HL-60 (cell line): ENCODE data around the gene RER1.

Experiments
- DNase-seq, 2 experiments: peaks; one replicate each; pipeline ENCODE4 v3.0.0-alpha.2; 2010 to 2020; ENCODE audit warnings: low read depth in 1 of 2, low spot score in 1 of 2
- H3K27ac ChIP-seq: fragments of 250-450 bp; sonication (Bioruptor Pico); replicated peaks from 2 replicates; pipeline ENCODE4 v1.5.1; 2020; ENCODE audit warnings: mild to moderate bottlenecking, moderate library complexity
- H3K27me3 ChIP-seq: fragments of 250-450 bp; sonication (Bioruptor Pico); 2 replicates; pipeline ENCODE4 v1.5.1; 2021; ENCODE audit warnings: mild to moderate bottlenecking, moderate library complexity; ENCODE audit not compliant: insufficient read depth, poor library complexity, severe bottlenecking
- H3K4me3 ChIP-seq: replicated peaks from 2 replicates; pipeline ENCODE4 v1.5.1; 2011; ENCODE audit warnings: mild to moderate bottlenecking, control low read depth, low read length; ENCODE audit not compliant: insufficient read depth
- GABPA ChIP-seq: IDR thresholded peaks from 2 replicates; pipeline ENCODE4 v1.6.1; 2012; ENCODE audit warnings: low read depth
- POLR2AphosphoS5 ChIP-seq: IDR thresholded peaks from 2 replicates; pipeline ENCODE4 v1.6.1; 2012; ENCODE audit warnings: low read depth
- SPI1 ChIP-seq: IDR thresholded peaks from 2 replicates; pipeline ENCODE4 v1.6.1; 2012; ENCODE audit warnings: low read depth, mild to moderate bottlenecking, borderline replicate concordance
- TF ChIP-seq, protein P1 (sequence below): IDR thresholded peaks from one replicate; pipeline ENCODE4 v1.5.1; 2011; ENCODE audit warnings: low read length, control low read depth, inconsistent platforms; ENCODE audit not compliant: insufficient read depth
- TF ChIP-seq, protein P2 (sequence below): IDR thresholded peaks from 2 replicates; pipeline ENCODE4 v1.6.1; 2012; ENCODE audit warnings: low read depth; ENCODE audit not compliant: insufficient replicate concordance

The RER1 gene

DNA sequence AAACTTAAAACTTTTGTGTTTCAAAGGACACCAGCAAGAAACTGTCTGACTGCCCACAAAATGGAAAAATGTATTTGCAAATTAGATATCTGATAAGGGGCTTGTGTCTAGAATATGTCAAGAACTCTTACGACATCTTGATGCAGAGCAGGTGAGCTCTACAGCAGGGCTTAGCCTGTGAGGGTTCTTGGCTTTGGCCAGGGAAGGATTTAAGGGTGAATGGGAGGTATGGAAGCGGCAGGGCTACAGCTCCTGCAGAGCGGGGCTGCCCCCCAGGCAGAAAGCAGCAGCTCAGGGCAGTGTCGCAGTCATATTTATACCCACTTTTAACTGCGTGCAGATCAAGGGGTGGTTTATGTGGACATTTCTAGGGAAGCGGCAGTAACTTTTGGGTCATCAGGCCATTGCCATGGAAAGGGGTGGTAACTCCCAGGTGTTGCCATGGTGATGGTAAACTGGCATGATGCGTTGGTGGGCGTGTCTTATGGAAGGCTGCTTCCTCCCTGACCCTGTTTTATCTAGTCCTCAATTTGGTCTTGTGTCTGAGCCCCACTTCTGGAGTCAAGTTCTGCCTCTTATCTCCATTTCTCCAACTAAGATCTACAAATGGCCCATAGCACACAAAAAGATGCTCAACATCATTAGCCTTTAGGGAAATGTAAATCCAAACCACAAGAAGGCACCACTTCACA, 23.4 kb upstream of the RER1 start:
- TF ChIP-seq, protein P1, sequence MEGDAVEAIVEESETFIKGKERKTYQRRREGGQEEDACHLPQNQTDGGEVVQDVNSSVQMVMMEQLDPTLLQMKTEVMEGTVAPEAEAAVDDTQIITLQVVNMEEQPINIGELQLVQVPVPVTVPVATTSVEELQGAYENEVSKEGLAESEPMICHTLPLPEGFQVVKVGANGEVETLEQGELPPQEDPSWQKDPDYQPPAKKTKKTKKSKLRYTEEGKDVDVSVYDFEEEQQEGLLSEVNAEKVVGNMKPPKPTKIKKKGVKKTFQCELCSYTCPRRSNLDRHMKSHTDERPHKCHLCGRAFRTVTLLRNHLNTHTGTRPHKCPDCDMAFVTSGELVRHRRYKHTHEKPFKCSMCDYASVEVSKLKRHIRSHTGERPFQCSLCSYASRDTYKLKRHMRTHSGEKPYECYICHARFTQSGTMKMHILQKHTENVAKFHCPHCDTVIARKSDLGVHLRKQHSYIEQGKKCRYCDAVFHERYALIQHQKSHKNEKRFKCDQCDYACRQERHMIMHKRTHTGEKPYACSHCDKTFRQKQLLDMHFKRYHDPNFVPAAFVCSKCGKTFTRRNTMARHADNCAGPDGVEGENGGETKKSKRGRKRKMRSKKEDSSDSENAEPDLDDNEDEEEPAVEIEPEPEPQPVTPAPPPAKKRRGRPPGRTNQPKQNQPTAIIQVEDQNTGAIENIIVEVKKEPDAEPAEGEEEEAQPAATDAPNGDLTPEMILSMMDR = no peak
- no peak for TF ChIP-seq GABPA
- no peak for TF ChIP-seq POLR2AphosphoS5
- TF ChIP-seq SPI1 = no peak
- TF ChIP-seq, protein P2, sequence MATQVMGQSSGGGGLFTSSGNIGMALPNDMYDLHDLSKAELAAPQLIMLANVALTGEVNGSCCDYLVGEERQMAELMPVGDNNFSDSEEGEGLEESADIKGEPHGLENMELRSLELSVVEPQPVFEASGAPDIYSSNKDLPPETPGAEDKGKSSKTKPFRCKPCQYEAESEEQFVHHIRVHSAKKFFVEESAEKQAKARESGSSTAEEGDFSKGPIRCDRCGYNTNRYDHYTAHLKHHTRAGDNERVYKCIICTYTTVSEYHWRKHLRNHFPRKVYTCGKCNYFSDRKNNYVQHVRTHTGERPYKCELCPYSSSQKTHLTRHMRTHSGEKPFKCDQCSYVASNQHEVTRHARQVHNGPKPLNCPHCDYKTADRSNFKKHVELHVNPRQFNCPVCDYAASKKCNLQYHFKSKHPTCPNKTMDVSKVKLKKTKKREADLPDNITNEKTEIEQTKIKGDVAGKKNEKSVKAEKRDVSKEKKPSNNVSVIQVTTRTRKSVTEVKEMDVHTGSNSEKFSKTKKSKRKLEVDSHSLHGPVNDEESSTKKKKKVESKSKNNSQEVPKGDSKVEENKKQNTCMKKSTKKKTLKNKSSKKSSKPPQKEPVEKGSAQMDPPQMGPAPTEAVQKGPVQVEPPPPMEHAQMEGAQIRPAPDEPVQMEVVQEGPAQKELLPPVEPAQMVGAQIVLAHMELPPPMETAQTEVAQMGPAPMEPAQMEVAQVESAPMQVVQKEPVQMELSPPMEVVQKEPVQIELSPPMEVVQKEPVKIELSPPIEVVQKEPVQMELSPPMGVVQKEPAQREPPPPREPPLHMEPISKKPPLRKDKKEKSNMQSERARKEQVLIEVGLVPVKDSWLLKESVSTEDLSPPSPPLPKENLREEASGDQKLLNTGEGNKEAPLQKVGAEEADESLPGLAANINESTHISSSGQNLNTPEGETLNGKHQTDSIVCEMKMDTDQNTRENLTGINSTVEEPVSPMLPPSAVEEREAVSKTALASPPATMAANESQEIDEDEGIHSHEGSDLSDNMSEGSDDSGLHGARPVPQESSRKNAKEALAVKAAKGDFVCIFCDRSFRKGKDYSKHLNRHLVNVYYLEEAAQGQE = no peak
- DNase-seq = no peak

DNA sequence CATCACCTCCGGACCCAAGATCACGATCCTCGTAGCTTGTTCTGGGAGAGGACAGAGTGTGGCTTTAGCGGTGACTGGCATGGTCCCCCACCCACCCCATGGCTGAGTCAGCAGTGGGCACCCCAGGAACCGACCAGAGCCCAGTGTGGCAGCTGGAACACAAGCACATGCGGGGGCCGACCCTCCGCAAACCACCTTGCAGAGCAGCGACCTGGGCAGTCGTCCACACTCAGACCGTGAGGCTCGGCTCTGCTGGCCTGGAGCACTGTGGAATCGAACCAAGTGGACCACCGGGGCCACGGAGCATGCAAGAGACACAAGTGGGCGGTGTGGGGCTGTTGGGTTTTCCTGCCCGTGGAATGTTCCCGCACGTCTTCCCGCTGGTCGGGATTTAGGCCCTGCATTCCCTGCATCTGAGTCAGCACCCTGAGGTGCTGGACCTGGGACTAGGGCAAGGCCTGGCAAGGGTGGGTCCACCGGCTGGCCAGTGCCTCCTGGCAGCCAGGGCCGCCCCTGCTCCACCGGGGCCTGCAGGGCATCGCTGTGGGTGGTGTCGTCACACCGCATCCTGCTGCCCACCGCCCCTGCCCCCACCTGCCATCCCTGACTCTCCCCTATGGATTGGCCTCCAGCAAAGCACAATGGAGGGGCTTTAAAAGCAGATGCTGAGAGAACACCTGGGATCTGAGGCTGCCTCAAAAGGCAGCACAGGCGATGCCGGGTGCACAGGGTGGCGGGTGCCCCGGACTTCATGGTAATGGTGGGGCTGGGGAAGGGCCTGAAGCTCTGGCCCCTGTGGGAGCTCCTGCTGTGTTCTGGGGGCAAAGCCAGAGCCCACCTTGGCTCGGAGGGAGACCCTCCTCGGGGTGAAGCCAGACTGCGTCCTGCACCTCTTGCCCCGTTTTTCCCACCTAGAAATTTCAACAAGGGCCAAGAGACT, 18.8 kb upstream of the RER1 start:
- H3K4me3 ChIP-seq = no peak overlapping the region
- DNase-seq = no peak

More for the DNA sequence above, 23.4 kb upstream of the RER1 start:
- Histone ChIP-seq H3K27me3 (no peaks in the 10 kb centered on the region), H3K27ac (no peak overlapping the region), H3K4me3 (no peak overlapping the region)

More for the DNA sequence above, 18.8 kb upstream of the RER1 start:
- Histone ChIP-seq H3K27ac (no peak overlapping the region), H3K27me3 (no peaks in the 10 kb centered on the region)
- TF ChIP-seq POLR2AphosphoS5 (no peak), SPI1 (no peak)
- TF ChIP-seq, protein P1 = no peak
- TF ChIP-seq, protein P2 = no peak
